Head of caudate nucleus (tissue), 42 donors: ENCODE data around the gene PAEP.
"Not testable (repeated sequence)": the region's sequence is repeated elsewhere in the genome, so short reads cannot be mapped to it uniquely, and the experiment has no call there.

Experiments
- DNase-seq, 42 donors: peaks; one replicate each; pipeline versions ENCODE4 v3.0.0 to v3.0.0-alpha.2; 2020 to 2021; ENCODE audit warnings: mixed read lengths in 7 of 42
- intact Hi-C: fragments of 100-400 bp; cut with DNase I; formaldehyde crosslinking; loops from one replicate; pipeline ENCODE4 v1.15.0; 2022

Gene PAEP

GRCh38 chr9:135524130-135524861, 37.3 kb upstream of the PAEP start:
- DNase-seq = peak in 6 of 42 donors; percentile 6 to 29 (median 17)

GRCh38 chr9:135525241-135526088, 36.1 kb upstream of the PAEP start:
- peak in 5 of 42 donors; percentile 8 to 38 (median 9) for DNase-seq

More at GRCh38 chr9:135524130-135524861, 37.3 kb upstream of the PAEP start:
- intact Hi-C loops = no loop called here

DNA sequence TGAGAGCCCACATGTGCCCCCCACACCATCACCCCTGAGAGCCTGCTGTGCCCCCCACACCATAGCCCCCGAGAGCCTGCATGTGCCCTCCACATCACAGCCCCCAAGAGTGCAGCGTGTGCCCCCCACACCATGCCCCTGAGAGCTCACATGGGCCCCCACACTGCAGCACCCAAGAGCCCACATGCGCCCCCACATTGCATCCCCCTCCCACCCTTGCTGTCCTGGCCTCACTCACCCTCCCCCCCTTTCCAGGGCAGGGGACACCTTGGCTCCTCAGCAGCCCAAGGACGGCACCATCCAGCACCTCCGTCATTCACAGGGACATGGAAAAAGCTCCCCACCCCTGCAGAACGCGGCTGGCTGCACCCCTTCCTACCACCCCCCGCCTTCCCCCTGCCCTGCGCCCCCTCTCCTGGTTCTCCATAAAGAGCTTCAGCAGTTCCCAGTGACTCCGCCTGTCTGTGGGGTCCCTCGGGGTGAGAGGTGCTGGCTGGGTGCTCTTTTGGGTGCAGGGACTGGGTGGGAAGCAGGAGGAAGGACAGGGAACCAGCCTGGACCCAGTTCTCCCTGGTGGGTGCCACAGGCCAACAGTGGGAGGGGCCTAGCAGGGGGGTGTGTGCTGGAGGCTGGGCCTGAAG, 35.3 kb upstream of the PAEP start:
- intact Hi-C loops = no loop called here
- DNase-seq = peak in 4 of 42 donors; percentile 2 to 13 (median 5)

More at GRCh38 chr9:135525241-135526088, 36.1 kb upstream of the PAEP start:
- intact Hi-C loops = no loop called here

DNA sequence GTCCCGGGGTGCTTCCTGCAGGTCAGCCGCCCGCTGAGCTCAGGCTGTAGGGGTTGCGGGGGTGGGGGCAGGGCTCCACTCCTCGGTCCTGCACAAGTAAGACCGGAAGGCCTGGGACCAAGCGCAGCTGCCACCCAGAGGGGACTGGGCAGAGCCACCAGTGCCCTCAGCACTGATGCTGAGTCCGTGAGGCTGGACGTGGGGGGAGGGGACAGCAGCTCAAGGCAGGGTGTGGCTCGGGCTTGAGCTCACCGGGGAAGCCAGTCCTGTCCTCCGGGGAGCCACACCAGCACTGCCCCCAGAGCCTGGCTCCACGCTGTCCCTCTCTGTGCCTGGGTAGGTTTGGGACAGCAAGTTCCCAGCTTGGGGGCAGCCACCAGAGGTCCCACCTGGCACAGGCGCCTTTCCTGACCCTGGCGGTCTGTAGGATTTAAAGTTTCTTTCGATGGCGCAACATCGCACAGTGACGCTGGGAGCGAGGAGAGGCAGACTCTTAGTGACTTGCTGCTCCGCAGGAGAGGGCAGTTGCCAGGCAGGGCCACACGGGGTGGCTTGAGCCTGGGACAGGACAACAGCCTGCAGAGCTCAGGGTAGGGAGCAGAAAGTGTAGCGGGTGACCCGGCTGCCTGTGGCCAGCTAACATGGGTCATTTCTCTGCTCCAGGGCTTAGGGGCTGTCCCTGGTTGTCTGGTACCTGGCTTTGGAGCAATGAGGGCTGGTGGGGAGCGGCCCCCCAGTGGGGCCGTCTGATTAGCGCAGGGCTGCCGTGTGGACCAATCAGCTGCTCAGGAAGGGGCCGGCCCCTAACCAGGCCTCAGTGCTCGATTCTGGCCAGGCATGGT, 34.6 kb upstream of the PAEP start:
- intact Hi-C loops = no loop called here
- DNase-seq = peak in 7 of 42 donors; percentile 3 to 26 (median 16)

- intact Hi-C loops = not testable (repeated sequence)
- DNase-seq = peak in 8 of 42 donors; percentile 3 to 38 (median 12)
Observed at GRCh38 chr9:135528842-135529435, 32.6 kb upstream of the PAEP start.

- intact Hi-C loops = no loop called here
Observed at GRCh38 chr9:135530146-135530545, 31.4 kb upstream of the PAEP start.

GRCh38 chr9:135531096-135531495, 30.5 kb upstream of the PAEP start:
- intact Hi-C loops = no loop called here
- peak in 6 of 42 donors; percentile 2 to 12 (median 8) for DNase-seq

More at GRCh38 chr9:135530146-135530545, 31.4 kb upstream of the PAEP start:
- peak in 5 of 42 donors; percentile 2 to 31 (median 7) for DNase-seq

GRCh38 chr9:135533113-135533512, 28.4 kb upstream of the PAEP start:
- peak in 3 of 42 donors; percentile 11 to 18 (median 16) for DNase-seq
- intact Hi-C loops = no loop called here

DNA sequence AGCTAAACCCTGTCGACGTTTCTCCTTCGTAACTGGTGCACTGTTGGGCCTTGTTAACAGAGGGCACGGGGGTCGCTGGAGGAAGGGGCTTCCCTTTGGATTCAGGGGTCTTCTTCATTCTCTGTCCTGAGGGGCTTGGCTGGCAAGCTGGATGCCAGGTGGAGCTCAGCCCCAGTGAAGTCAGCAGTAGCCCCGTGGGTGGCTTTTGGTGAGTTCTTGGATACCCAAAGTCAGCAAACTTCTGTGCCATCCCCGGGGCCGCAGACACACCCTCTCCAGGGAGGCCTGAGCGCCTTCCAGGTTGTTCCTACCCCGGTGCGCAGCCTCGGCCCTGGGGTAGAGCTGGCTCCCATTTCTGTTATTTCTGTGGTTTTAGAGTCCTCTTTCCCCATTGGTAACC, 27.9 kb upstream of the PAEP start:
- intact Hi-C loops = no loop called here
- DNase-seq = peak in 3 of 42 donors; percentile 7 to 38 (median 9)

GRCh38 chr9:135534192-135534711, 27.3 kb upstream of the PAEP start:
- DNase-seq = peak in 1 of 42 donors; percentile 8
- intact Hi-C loops = not testable (repeated sequence)

GRCh38 chr9:135534826-135535225, 26.7 kb upstream of the PAEP start:
- intact Hi-C loops = not testable (repeated sequence)

DNA sequence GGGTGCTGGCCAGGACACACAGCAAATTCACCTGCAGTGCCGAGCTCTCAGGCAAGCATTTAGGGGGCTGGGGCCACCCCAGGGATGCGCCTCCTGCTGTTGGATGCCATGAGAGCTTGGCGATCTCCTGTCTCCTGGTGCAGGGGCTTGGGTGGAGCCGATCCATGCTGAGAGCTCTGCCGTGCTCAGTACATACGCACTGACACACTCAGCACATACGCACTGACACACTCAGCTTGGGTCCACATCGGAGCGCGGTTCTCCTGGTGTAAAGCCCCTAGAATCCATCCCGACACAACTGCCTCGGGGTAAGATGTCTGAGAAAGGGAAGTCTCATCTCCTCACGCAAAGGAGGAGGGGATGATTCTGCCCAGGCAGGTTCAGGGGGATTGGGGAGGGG, 25.9 kb upstream of the PAEP start:
- intact Hi-C loops = not testable (repeated sequence)

More at GRCh38 chr9:135534826-135535225, 26.7 kb upstream of the PAEP start:
- DNase-seq = not testable (repeated sequence)

GRCh38 chr9:135536216-135536615, 25.3 kb upstream of the PAEP start:
- DNase-seq = no peak
- intact Hi-C loops = no loop called here

More for the DNA sequence above, 25.9 kb upstream of the PAEP start:
- peak in 2 of 42 donors; percentile 2 to 3 for DNase-seq

- peak in 2 of 42 donors; percentile 0 to 6 for DNase-seq
- intact Hi-C loops = not testable (repeated sequence)
Observed at GRCh38 chr9:135543262-135543894, 18.2 kb upstream of the PAEP start.

DNA sequence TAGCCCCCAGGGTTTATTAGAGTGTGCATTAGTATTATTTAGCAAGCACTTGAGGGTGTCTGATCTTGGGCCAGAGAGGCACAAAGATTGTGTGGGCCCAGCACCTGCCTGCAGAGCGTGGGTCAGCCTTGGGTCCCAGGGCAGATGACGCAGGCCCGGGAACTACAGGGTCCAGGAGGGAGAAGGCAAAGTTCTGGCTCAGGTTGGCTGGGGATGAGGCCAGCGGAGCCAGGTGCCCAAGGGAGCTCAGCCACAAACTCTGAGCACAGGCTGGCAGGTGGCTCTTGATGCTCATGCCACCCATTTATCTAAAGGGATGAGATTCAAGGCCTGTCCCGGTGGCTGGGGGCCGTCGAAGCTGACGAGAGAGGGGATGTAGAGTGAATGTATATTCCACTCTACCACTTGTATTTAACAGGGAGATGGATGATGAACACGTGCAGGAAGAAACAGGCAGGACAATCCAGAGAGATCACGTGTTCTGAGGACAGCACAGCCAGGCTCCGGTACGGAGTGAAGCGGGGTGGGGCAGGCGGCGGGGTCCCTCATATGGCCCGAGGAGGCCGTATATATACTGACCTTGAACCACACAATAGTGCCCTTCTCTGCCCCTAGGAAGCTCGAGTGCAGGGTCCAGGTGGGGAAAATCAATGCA, 16.4 kb upstream of the PAEP start:
- intact Hi-C loops = no loop called here
- DNase-seq = peak in 2 of 42 donors; percentile 1 to 18

GRCh38 chr9:135545646-135546176, 15.8 kb upstream of the PAEP start, which contains the start of gene OBP2A:
TSS of gene OBP2A (plus strand) at chr9:135546126. CDS start at chr9:135546181, 55 bp downstream.
- intact Hi-C loops = not testable (repeated sequence)
- peak in 2 of 42 donors; percentile 0 to 6 for DNase-seq
